Stimulated activated naive CD4-positive, alpha-beta T cell treated with Interleukin-2 at 50 U/mL for 16 hours (primary cell): Measurements from ENCODE around the gene HOXC12.

ENCODE experiments used
- DNase-seq: peaks from one replicate; lab custom pipeline; 2025; lab: John Stamatoyannopoulos, UW

HOXC12 gene, protein sequence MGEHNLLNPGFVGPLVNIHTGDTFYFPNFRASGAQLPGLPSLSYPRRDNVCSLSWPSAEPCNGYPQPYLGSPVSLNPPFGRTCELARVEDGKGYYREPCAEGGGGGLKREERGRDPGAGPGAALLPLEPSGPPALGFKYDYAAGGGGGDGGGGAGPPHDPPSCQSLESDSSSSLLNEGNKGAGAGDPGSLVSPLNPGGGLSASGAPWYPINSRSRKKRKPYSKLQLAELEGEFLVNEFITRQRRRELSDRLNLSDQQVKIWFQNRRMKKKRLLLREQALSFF

DNA sequence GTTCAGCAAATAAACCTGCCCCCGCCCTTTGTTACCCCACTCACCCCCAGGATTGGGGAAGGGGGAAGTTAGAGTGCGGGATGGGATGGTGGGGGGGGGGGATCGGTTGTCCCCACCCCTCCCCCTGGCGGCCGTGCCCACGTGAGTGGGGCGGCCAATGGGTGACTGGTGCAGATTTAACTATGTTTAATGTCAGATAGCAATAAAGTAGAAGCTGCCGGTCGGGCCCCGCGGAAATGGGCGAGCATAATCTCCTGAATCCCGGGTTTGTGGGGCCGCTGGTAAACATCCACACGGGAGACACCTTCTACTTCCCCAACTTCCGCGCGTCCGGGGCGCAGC is at the start of gene HOXC12:
Gene HOXC12, plus strand, starts transcription at position 210 of the 342 bp plus-strand sequence. Its CDS starts 27 bp downstream, at position 237.
- DNase-seq, result no peak

DNA sequence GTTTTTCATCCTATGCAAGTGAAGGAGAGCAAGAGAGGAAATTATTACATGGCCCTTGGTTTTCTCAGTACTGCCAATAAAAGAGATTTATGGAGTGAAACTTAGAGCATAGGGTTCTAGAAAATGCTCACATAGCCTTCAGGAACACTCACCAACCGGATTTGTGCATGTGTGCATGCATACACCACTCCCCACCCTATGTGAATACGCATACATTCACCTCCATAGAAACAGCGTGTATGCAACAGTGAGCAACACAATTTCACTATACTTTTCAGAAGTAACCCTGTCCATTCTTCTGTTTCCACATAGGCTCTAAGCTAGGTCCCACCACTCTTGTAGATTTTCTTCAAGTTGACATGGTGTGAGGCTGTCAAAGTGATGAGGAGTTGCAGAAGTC is 47.6 kb upstream of the HOXC12 start:
- no peak for DNase-seq

DNA sequence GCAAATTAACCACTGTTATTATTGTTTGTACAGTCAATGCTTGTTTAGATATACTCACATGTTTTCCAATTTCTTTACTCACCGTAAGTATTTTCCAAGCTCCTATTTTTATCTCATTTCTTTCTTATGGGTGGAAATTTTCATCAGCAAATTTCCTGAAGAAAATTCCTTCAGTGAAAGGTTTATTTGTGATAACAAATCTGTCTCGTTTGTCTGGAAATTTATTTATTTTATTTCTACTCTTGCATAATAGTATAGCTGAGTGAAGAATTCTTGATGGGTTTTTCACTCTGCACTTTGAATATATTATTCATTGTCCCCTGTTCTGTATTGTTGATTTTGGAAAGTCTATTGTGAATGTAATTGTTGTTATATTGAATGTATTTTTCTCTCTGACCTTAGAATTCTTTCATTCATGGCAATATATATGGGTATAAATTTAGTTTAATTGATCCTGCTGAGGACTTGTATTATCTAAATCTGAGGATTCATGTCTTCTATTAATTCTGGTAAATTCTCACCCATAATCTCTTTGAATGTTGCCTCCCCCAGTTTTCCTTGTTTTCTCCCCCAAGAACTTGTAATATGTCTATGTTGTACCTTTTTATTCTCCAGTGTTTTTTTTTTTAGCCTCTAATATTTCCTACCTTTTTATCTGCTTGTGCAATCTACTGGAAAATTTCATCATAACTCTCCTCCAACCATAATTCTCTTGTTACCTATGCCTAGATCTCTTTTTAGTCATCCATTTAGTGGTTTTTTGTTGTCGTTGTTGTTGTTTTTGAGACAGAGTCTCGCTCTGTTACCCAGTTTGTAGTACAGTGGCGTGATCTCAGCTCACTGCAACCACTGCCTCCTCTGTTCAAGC is 37.7 kb upstream of the HOXC12 start:
- no peak for DNase-seq

DNA sequence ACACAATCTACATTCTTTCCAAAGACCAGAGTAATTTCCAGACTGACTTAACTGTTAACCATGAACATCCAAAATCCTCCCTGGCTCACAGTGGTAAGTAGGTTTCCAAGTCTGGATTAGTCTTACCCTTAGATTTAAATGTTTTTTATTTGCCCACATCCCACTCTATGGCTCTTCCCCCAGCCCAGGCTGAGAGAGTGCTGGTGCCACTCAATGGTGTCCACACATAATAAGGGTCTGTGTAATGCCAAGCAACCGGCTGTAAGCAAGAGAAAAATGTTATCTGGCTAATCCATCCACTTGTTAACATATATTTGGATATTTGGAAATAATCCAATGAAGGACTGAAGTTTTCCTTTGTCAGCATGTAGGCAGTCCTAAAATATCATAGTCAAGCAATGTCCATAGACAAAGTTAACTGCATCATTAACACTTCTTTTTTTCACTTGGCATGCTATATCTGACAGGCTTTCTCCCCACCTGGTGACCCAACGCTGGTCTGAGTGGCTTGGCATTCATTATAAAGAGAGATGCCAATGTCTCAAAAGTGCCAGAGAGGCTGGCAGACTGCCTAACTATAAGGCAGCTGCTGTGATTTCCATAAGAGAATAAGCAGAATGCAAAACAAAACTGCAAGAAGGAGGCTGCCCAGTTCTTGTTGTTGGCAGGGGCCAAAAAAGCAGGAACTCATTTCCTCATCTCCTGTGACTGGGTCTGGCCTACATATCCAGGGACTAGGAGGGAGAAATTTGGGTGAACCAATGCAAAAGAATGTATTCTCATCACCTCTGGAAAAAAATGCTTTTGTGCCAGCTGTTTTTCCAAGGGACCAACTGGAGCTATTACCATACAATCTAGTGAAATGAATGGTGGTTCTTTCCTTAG is 29.9 kb upstream of the HOXC12 start:
- no peak for DNase-seq

DNA sequence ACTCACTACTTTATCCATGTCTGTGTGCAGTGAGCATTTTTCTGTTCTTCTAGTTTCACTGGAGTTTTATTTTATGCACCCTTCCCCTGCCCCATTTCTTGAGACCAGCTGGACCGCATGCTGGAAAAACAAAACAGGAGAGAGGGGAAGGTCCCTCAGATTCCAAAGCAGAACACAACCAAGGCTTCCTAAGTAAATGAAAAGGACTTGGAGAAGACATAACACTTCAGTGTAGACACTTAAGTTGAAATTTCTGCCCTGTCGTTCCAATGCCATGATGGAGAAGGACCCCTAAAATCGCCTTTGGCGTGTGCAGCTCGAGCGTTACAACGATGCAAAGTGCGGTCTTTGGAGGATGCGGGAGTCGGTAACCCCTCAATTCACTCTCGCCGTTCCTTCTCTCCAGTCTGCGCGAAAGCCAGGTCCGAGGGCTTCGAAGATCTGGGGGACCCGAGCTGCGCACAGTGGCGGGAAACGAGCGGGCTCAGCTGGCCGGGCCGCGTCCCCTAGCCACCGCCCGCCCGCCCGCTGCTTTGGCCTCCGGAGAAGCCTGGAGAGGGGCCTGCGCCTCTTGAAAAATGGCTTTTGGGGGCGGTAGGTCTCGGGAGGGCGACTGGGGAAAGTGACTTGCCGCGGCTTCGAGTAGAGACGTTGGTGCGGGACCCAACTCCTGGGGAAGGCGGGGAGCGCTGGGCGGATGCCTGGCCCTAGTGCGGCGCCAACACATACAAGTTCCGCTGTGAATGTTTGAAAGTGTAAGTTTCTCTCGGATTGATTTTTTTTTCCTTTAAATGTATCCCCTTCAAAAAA is 27.3 kb upstream of the HOXC12 start:
- DNase-seq, result no peak

DNA sequence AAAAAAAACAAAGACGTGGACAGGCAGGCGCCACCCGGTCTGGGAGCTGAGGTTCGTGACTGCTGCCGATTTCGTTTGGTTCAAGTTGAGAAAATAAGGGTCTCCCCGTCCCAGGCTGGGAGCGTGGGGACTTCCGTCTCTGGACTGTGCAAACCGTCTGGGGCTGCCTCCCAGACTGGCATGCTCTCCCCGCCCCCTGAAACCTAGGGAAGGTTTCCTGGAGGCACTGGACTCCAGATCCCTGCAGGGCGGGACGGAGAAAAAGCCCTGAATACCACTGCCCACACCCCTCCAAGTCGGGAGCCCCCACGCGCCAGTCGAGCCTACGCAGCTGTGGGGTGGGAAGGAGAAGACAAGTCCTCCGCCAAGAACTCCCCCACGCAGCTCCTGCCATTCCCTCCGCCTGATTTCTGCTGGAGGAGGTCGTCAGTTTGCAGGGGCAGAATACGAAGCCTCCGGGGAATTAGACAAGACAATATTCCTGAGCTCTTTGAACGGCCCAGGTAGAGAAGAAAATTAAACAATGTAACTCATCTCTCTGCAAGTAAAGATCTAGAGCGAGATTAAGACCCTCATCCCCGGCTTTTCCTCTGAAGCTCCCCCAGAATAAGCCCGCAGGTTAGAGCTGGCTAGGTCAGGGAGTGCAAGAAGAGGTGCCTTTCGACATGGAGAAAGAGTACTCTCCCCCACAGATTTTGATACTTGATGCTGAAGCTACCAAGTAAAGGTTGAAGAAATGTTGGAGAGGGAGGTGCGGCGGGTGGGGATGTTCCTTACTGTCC is 26.5 kb upstream of the HOXC12 start:
- DNase-seq, result no peak

DNA sequence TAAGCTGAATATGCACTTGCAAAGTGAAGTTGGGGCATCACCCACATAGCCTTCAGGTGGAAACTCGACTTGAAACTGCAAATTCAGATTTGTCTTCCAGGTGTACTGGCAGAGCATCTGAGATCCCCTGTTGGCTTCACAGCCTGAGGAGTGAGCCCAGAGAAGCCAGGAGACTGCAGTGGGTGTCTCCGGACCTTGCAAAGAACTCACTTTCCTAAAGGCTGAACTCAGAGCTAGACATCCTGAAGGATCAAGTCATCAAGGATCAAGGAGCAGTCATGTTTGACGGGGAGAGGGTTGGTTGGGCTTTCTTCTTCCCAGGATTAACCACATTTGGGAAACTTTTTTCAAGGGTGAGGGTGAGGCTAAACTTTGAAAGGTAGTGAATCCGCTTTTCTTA is 25.2 kb upstream of the HOXC12 start:
- no peak for DNase-seq

DNA sequence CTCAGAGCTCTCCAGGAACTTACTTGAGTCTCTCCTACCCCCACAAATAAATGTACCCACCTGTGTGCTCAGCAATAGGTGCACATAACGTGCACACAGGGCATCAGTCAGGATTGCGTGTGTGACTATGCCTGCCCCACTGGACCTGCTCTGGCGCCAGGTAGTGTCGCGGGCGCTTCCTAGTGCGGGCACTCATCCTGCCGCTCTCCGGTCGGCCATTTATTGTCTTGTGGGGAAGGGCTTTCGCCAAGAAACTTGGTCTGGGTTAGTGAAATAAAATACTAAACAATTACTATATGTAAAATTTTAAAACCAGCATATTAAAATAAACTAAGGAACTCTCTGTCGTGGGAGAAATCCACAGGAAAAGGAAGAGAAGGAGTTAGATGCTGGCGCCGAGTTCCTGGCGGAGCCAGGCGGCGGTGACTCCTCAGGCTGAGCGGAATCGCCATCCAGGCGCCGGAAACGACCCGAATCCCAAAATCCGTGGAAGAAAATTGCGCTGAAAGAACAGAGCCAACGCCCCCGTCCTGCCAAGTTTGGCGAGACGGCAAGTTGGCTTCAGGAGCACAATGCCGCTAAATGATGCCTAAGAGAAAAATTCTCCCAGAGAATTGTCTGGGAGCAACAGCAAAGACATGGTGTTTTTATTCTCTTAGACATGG is 24.0 kb upstream of the HOXC12 start:
- DNase-seq, result no peak

DNA sequence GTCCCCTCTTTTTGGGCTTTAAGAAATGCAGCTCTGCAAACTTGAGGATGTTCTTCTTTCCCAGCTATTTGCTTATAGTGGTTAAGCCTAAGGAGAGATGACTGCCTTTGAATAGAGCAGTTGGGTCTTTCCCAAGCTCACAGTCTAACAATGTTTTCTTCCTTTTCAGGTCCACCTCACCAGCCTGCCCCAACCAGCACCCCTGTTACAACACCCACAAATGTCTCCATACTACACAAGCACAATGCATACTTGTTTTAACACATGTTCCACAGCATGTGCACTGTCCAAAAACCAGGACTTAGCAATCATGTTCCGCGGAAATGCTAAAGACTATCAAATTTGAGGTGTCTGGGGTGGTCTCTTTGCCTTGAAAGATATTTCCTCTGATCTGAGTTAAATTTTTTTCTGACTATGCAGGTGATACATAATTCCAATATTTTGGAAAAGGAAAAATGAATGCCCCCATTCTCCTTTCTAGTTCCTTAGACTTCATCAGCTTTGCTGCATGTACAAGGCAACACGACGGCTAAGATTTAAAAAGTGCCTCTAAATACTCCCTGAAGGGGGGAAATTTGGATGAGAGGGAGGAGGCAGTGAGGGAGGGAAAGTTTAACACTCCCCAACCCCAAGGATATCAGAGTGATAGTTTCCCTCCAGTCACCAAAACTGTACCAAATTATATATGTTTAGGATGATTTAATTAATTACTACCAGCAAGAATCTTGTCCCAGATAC is 22.7 kb upstream of the HOXC12 start:
- no peak for DNase-seq

DNA sequence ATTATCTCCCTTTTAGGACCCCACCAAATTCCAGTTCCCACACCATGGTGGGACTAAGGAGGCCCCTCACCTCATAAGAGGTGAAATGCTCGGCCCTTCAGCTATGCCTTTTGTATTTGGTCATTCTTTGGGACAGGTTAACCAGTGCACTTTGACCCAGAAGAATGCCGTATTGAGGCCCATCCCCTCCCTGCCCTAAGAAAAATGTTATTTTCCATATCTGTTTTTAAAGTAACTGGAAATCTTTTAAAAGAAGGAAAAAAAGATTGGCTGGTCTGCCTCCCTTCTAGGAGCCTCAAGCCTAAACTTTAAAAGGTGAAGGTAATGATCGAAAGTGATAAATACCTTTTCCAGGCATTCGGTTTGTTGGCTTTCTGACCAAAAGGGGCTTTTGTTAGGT is 21.8 kb upstream of the HOXC12 start:
- DNase-seq, result no peak

DNA sequence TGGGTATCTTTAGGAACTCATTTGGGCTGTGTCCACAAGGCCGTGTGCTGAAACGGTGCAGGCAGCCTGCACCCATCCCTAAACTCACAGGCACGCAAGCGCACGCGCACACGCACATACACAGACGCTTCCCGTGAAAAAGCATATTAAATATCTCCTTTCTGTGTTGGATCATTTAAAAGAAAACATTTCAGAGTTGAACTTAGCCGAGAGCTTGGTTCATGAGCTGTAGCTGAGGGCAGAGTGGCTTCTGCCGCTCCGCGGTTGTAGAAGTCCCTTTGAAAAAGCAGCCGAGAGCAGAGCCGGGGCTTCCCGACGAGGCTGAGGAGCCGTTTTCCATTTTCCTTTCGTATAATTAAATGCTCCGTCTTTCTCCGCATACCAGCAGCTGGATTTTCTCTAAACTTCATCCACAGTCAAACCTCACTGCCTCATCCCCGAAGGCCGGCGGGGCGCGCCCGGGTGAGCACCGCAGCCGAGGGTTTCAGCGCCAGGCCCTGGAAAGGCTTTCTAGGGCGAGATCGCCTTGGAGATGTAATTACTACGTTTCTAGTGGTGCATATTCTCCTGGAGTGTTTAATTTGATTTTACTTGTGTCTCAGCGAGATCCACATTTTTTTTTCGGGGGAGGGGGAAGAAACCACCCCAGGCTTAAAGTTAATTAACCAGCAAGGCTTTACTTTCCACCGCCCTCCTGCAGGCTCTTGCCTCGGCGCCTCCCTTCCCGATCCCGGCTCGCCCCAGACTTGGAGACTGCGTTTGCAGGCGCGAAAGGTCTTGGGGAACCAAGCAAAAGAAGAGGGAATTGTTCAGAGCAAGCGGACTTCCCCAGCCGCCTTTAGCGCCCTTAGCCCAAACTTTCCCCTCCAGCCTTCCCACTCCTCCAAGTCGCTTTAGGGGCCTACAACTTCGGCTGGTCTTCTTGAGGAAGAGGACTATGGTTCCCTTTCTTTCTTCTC is 19.0 kb upstream of the HOXC12 start:
- DNase-seq, result no peak

DNA sequence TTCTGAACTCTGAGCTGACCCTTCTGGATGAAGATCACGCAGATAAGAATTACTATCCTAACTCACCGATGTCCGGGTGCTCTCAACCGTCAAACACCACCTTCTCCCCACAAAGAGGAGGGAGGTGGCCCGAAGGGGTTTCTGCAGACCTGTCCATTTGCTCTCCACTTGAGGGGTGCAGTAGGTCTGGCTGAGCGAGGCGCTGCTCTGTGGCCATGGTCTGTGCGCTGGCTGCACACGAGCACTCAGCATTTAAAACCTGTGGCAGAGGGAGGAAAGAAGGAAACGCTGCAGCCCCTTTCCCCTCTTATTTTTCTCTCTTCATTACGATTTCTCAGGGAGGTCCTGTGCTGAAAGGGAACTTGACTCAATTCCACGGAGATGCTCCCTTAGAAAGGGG is 17.6 kb upstream of the HOXC12 start:
- DNase-seq, result no peak

DNA sequence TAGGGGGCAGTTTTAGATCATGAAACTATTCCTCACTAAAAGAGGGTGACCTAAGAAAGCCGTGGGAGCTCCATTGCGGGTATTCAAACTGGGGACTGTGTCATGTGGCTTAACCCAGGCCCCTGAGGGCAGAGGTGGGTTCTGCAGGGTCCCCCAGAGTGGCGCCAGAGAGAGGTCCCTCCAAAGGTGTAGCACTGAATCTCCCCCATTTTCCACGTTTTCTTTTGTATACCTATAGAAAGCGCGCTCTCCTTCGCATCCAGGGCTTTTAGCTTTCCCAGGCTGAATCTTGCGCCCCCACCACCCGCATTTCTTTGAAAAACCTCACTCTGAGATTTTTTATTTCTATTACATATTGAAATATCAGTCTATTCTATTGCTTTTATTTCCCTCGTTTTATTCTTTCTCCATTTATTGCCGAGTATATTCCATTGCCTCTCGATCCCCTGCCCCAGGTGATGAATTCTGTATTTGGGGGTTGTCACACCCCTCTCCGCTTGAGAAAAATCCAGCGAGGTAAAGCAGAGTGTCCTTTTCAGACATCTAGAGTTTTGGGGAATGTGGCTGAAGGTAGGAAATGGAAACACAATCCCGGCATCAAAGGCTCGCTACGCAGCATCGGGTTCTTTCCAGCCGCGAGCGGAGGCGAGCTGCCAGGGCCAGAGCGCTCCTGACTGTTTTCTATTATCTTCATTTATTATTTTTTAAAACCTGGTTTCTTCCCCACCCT is 16.9 kb upstream of the HOXC12 start:
- no peak for DNase-seq

DNA sequence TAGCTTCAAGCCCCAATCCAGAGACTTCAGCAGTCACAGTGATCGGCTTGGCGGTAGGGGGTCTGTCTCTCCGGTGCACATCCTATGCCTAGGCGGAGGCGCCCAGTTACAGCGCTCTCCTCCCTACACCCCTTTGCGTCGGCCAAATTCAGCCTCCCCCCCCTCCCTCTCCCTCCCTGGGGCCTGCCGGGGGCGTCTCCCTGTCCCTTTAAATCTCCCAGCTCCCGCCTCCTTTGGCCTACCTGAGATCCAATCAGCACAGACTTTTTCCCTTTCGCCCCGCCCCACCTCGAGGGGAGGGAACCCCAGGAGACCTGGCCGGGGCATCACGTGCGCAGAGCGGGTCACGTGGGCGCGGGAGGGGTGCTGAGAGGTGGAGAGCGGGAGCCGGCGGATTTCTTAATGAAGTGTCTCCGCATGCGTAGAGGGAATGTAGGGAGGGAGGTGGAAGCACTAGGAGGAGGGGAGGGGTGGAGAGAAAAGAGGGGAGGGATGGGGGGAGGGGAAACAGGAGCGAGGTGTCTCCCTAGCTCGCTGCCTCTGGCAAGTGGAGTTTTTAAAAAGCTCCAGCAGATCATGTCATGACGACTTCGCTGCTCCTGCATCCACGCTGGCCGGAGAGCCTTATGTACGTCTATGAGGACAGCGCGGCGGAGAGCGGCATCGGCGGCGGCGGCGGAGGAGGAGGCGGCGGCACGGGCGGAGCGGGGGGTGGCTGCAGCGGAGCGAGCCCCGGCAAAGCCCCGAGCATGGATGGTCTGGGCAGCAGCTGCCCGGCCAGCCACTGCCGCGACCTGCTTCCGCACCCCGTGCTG is 16.2 kb upstream of the HOXC12 start, which contains the start of gene HOXC13:
Gene HOXC13, plus strand, starts transcription at position 506 of the 815 bp plus-strand sequence. Its CDS starts 76 bp downstream, at position 582.
- no peak for DNase-seq

DNA sequence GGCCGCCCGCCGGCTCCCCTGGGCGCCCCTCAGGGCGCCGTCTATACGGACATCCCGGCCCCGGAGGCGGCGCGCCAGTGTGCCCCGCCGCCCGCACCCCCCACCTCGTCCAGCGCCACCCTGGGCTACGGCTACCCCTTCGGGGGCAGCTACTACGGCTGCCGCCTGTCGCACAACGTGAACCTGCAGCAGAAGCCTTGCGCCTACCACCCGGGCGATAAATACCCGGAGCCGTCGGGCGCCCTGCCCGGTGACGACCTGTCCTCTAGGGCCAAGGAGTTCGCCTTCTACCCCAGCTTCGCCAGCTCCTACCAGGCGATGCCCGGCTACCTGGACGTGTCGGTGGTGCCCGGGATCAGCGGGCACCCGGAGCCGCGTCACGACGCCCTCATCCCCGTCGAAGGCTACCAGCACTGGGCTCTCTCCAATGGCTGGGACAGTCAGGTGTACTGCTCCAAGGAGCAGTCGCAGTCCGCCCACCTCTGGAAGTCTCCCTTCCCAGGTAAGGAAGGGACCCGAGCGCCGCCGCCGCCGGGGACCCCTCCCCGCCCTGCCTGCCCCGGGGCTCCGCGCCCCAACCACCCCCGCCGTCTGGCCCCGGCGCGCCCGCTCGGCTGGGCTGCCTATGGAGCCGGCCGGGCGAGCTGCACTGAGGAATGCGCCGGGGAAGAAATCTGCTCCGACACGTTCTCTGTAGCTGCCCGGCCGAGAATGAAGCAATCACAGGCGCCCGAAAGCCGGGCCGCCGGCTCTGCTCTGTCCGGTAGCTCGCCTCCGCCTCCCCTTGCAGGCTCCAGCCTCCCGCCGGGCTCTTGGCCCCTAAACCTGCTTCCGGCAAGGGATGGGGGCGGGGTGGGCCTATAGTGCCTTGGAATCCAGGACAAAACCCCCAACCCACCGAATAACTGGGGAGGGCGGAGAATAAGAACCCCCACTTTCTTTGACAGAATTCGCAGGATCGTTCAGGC is 15.3 kb upstream of the HOXC12 start:
- DNase-seq, result no peak
